Keratinocyte (primary cell): ENCODE measurements around the gene JADE2.

ENCODE experiments used
- CTCF ChIP-seq, 3 experiments: IDR thresholded peaks in 1 of 3; conservative IDR thresholded peaks in 1 of 3; optimal IDR thresholded peaks in 1 of 3; 2 replicates in 2 of 3; 3 replicates in 1 of 3; pipeline versions ENCODE3 to v1.5.1; 2011; ENCODE audit warnings: low read length in 3 of 3, mild to moderate bottlenecking in 3 of 3, moderate library complexity in 2 of 3, control low read depth in 1 of 3, inconsistent platforms in 1 of 3; ENCODE audit not compliant: insufficient read depth in 2 of 3; ENCODE audit errors: extremely low read depth in 1 of 3
- EZH2 ChIP-seq: IDR thresholded peaks from one replicate; pipeline ENCODE4 v1.6.1; 2012; ENCODE audit warnings: inconsistent platforms, mild to moderate bottlenecking, low read length, moderate library complexity

- TF ChIP-seq CTCF (optimal IDR thresholded peaks at IDR 0.05 in 1 of 3, IDR thresholded peaks at IDR 0.05 in 1 of 3, conservative IDR thresholded peaks at IDR 0.05 in 1 of 3; ENCODE audit: extremely low read depth in 1 of 3, insufficient read depth in 2 of 3, low read length in 3 of 3): peak in 2 of 3 experiments; percentile 11 to 29
- TF ChIP-seq EZH2: no peak
Observed at GRCh38 chr5:134526483-134527155, 1.1 kb downstream of the JADE2 start.
